GF-D8 (cell line): Measurements from ENCODE around the gene TGFBRAP1.
"Not testable (repeated sequence)": the region's sequence is repeated elsewhere in the genome, so short reads cannot be mapped to it uniquely, and the experiment has no call there.

Experiments
- DNase-seq: peaks from one replicate; lab custom pipeline; 2025; lab: John Stamatoyannopoulos, UW

The TGFBRAP1 gene

GRCh38 chr2:105344704-105345345 is 15.3 kb upstream of the TGFBRAP1 start:
- DNase-seq: no peak

GRCh38 chr2:105339414-105339813 is 9.9 kb upstream of the TGFBRAP1 start:
- DNase-seq: no peak

- no peak for DNase-seq
Observed at GRCh38 chr2:105338020-105338385, 8.5 kb upstream of the TGFBRAP1 start.

- peak; percentile 53 for DNase-seq
Observed at GRCh38 chr2:105337122-105338019, 7.8 kb upstream of the TGFBRAP1 start, which contains the start of gene C2orf49. TSS of gene C2orf49 (plus strand) at chr2:105337540. CDS start at chr2:105337588, 48 bp downstream.

- no peak for DNase-seq
Observed at GRCh38 chr2:105336786-105337121, 7.2 kb upstream of the TGFBRAP1 start.

GRCh38 chr2:105335469-105335868 is 5.9 kb upstream of the TGFBRAP1 start:
- no peak for DNase-seq

GRCh38 chr2:105334211-105334610 is 4.7 kb upstream of the TGFBRAP1 start:
- no peak for DNase-seq

GRCh38 chr2:105330681-105331375 is 1.3 kb upstream of the TGFBRAP1 start:
- DNase-seq: no peak

- DNase-seq: no peak
Observed at GRCh38 chr2:105329197-105329554, 359 bp downstream of the TGFBRAP1 start.

GRCh38 chr2:105328281-105329196 is 996 bp downstream of the TGFBRAP1 start:
- no peak for DNase-seq

- no peak for DNase-seq
Observed at GRCh38 chr2:105327690-105328089, 1.8 kb downstream of the TGFBRAP1 start.

GRCh38 chr2:105327271-105327670 is 2.3 kb downstream of the TGFBRAP1 start:
- not testable (repeated sequence) for DNase-seq

- DNase-seq: peak; percentile 59
Observed at GRCh38 chr2:105325389-105325963, 4.1 kb downstream of the TGFBRAP1 start.

- DNase-seq: no peak
Observed at GRCh38 chr2:105324732-105325131, 4.8 kb downstream of the TGFBRAP1 start.

- peak; percentile 9 for DNase-seq
Observed at GRCh38 chr2:105324101-105324500, 5.4 kb downstream of the TGFBRAP1 start.

GRCh38 chr2:105323111-105323510 is 6.4 kb downstream of the TGFBRAP1 start:
- no peak for DNase-seq

GRCh38 chr2:105321875-105322646 is 7.5 kb downstream of the TGFBRAP1 start:
- DNase-seq: no peak

- DNase-seq: no peak
Observed at GRCh38 chr2:105320651-105321215, 8.8 kb downstream of the TGFBRAP1 start.

GRCh38 chr2:105317937-105318336 is 11.6 kb downstream of the TGFBRAP1 start:
- no peak for DNase-seq

- DNase-seq: no peak
Observed at GRCh38 chr2:105315314-105315713, 14.2 kb downstream of the TGFBRAP1 start.
